ENCODE measurements around the gene ZNF20. TPM values are rescaled to one million over a fixed set of nuclear protein-coding genes. Genes with fewer than 3 reads are reported as not detected.

The ZNF20 gene
- total RNA-seq, 4 donors from 2014 or later, result 0.29 to 0.78 (median 0.41) TPM; not detected in 1

DNA sequence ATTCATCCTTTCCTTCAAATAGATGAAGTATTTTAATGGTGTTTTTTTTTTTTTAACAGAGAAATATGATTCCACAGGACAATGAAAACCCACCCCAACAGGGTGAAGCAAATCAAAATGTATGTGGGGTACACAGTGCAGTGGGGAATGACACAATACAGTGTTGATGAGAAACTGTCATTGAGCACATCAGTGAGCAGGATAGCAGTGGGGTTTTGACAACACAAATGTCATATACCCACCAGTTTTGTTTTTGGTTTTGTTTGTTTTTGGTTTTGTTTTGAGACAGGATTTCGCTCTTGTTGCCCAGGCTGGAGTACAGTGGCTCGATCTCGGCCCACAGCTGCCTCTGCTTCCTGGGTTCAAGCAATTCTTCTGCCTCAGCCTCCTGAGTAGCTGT is 46.4 kb downstream of the ZNF20 start:
- DNase-seq (no peak), ATAC-seq (no peak)
- no peak overlapping the region for H3K4me3 ChIP-seq
- H3K4me1 ChIP-seq, result no peaks in the 10 kb centered on the region
- no peak overlapping the region for H3K27ac ChIP-seq
- intact Hi-C loops (cut with DNase I; ENCODE audit: low total_unique reads), result no loop called here
- H3K36me3 ChIP-seq, result peaks cover 0 to 4% of the 10 kb centered on the region in 2 donors
- H3K9me3 ChIP-seq, result no peaks in the 10 kb centered on the region
- TF ChIP-seq POLR2A (IDR thresholded peaks at IDR 0.05), result no peak
- TF ChIP-seq, protein P1, sequence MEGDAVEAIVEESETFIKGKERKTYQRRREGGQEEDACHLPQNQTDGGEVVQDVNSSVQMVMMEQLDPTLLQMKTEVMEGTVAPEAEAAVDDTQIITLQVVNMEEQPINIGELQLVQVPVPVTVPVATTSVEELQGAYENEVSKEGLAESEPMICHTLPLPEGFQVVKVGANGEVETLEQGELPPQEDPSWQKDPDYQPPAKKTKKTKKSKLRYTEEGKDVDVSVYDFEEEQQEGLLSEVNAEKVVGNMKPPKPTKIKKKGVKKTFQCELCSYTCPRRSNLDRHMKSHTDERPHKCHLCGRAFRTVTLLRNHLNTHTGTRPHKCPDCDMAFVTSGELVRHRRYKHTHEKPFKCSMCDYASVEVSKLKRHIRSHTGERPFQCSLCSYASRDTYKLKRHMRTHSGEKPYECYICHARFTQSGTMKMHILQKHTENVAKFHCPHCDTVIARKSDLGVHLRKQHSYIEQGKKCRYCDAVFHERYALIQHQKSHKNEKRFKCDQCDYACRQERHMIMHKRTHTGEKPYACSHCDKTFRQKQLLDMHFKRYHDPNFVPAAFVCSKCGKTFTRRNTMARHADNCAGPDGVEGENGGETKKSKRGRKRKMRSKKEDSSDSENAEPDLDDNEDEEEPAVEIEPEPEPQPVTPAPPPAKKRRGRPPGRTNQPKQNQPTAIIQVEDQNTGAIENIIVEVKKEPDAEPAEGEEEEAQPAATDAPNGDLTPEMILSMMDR (IDR thresholded peaks at IDR 0.05 in 4 of 5, conservative IDR thresholded peaks at IDR 0.05 in 1 of 5), result no peak
- no peaks in the 10 kb centered on the region for H3K27me3 ChIP-seq
- in situ Hi-C loops (cut with MboI; ENCODE audit: low sequenced_read_pairs in 4 of 4), result no loop called here

DNA sequence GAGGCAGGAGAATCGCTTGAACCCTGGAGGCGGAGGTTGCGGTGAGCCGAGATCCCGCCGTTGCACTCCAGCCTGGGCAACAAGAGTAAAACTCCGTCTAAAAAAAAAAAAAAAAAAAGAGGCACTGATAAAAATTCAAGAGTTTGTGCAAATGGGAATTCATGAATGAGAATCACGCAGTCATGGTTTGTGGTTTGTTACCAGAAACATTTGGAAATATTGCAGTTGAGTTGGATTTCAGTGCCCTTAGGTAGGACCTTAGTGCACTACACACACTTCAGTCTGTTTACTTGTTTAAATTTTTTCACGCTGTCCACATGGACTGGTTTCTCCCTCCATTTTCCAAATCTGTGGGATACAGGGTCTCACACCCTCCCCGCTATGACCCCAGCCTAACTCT is 47.2 kb downstream of the ZNF20 start:
- intact Hi-C loops (cut with DNase I; ENCODE audit: low total_unique reads), result no loop called here
- DNase-seq (no peak), ATAC-seq (no peak)
- no peak for TF ChIP-seq POLR2A (IDR thresholded peaks at IDR 0.05)
- TF ChIP-seq, protein P1 (IDR thresholded peaks at IDR 0.05 in 4 of 5, conservative IDR thresholded peaks at IDR 0.05 in 1 of 5), result no peak
- H3K27me3 ChIP-seq, result no peaks in the 10 kb centered on the region
- H3K4me3 ChIP-seq, result peak overlapping the region; percentile 46 to 71 (median 57)
- H3K9me3 ChIP-seq, result no peaks in the 10 kb centered on the region
- H3K36me3 ChIP-seq, result peaks cover 0 to 2% of the 10 kb centered on the region in 2 donors
- in situ Hi-C loops (cut with MboI; ENCODE audit: low sequenced_read_pairs in 4 of 4), result no loop called here
- H3K4me1 ChIP-seq, result no peaks in the 10 kb centered on the region
- H3K27ac ChIP-seq, result no peak overlapping the region

DNA sequence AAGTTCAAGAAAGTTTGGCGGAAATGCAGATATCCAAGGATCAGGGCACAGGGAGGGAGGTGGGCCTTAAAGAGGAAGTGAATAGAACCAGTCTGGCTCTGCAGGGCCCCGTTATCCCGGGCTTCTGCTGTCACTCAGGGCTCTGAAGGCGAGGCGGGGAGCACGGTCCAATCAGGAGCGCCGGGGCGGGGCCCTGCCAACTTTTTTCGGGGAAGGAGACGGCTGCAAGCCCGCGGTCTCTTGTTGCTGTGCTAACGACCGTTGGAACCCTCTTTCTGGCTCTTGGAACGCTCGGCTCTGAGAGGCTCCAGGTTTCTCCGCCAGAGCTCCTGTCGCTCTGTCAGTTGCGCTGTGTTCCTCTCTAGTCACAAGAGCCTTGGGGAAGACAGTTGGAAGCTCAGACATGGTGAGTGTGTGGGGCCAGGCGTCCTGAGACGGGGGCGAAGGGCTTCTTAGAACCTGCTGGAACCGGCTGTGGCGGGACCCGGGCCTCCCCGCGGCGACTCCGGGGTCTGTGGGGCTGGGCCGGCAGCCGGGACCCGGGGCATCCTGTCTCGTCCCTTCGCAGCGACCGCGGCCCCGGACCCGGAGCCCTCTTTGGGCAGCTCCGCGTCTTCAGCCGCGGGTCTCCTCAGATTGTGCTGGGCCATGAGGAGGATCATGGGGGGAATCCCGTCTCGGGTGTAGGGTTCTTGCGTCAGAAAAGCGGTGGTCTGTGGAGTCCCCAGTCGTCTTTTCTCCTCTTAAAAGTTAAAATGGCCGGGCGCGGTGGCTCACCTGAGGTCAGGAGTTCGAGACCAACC is 47.9 kb downstream of the ZNF20 start:
- Histone ChIP-seq H3K9me3 (no peaks in the 10 kb centered on the region), H3K36me3 (no peaks in the 10 kb centered on the region), H3K27ac (peak overlapping the region; percentile 40 to 72 (median 52)), H3K4me3 (peak overlapping the region; percentile 46 to 71 (median 57)), H3K27me3 (no peaks in the 10 kb centered on the region), H3K4me1 (no peaks in the 10 kb centered on the region)
- in situ Hi-C loops (cut with MboI; ENCODE audit: low sequenced_read_pairs in 4 of 4), result no loop called here
- TF ChIP-seq POLR2A (IDR thresholded peaks at IDR 0.05), result peak in 1 of 2 donors; percentile 14
- TF ChIP-seq, protein P1 (IDR thresholded peaks at IDR 0.05 in 4 of 5, conservative IDR thresholded peaks at IDR 0.05 in 1 of 5), result no peak
- intact Hi-C loops (cut with DNase I; ENCODE audit: low total_unique reads), result no loop called here
- peak; percentile 59 to 65 for DNase-seq
- peak; percentile 55 to 68 for ATAC-seq

DNA sequence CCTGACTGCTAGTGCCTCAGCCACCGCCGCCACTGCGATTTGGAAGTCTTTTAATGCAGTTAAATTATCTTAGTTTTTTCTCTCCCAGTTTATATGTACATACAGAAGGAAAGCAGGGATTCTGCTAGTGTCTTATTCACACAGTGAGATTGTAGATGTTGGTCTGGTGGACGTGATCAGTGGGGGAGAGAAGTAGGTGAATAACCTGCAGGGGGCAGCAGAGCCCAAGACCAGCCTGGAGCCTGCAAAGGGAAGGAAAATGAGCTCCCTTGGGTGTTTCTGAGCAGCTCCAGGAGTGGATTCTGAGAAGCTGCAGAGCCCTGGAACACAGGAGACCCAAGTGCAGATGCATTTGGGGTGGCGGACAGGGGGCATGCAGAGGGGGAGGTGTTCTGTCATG is 49.3 kb downstream of the ZNF20 start:
- no peaks in the 10 kb centered on the region for H3K27me3 ChIP-seq
- no peak overlapping the region for H3K27ac ChIP-seq
- no peak for TF ChIP-seq POLR2A (IDR thresholded peaks at IDR 0.05)
- TF ChIP-seq, protein P1 (IDR thresholded peaks at IDR 0.05 in 4 of 5, conservative IDR thresholded peaks at IDR 0.05 in 1 of 5), result peak in 4 of 5 experiments; percentile 8 to 61 (median 36)
- H3K36me3 ChIP-seq, result no peaks in the 10 kb centered on the region
- no peaks in the 10 kb centered on the region for H3K4me1 ChIP-seq
- H3K4me3 ChIP-seq, result no peak overlapping the region
- H3K9me3 ChIP-seq, result no peaks in the 10 kb centered on the region
- ATAC-seq (no peak), DNase-seq (peak in 1 of 2 donors; percentile 19)
- in situ Hi-C loops (cut with MboI; ENCODE audit: low sequenced_read_pairs in 4 of 4), result no loop called here
- intact Hi-C loops (cut with DNase I; ENCODE audit: low total_unique reads), result loop anchor here (2.0 kb wide), 1 partner anchor 50 kb away; the partner anchor contains the start of gene ZNF20
